GM23338 (cell line): Measurements from ENCODE around the gene GRIK4. TPM values are rescaled to one million over a fixed set of nuclear protein-coding genes. Genes with fewer than 3 reads are reported as not detected.

Source experiments
- ATAC-seq: fragments of 200-7000 bp; cut with Tn5 transposase; 3 replicates; pipeline ENCODE4 v1.9.1; 2020
- DNase-seq: peaks from one replicate; pipeline ENCODE4 v3.0.0-alpha.2; 2015; ENCODE audit warnings: low spot score
- H2AFZ ChIP-seq: fragments of 200-600 bp; sonication (generic); 2 replicates; pipeline ENCODE4 v1.8.0; 2016; ENCODE audit warnings: antibody characterized with exemption, mild to moderate bottlenecking, moderate library complexity
- H3F3A ChIP-seq: fragments of 200-600 bp; sonication (generic); replicated peaks from 2 replicates; pipeline ENCODE4 v1.8.0; 2017; ENCODE audit warnings: antibody characterized with exemption, mixed run types, low read depth
- H3K27ac ChIP-seq: fragments of 200-600 bp; sonication (generic); 2 replicates; pipeline ENCODE4 v1.6.1; 2016; ENCODE audit warnings: low read depth
- H3K27me3 ChIP-seq: fragments of 200-600 bp; sonication (generic); 2 replicates; pipeline ENCODE4 v1.8.0; 2016; ENCODE audit warnings: mild to moderate bottlenecking, mixed run types, moderate library complexity; ENCODE audit not compliant: insufficient read depth
- H3K36me3 ChIP-seq: fragments of 200-600 bp; sonication (generic); 2 replicates; pipeline ENCODE4 v1.8.0; 2016; ENCODE audit warnings: mild to moderate bottlenecking; ENCODE audit not compliant: insufficient read depth
- H3K4me1 ChIP-seq: fragments of 200-600 bp; sonication (generic); 2 replicates; pipeline ENCODE4 v1.8.0; 2016; ENCODE audit warnings: mild to moderate bottlenecking, moderate library complexity; ENCODE audit not compliant: insufficient read depth
- H3K4me2 ChIP-seq: fragments of 200-600 bp; sonication (generic); 2 replicates; pipeline ENCODE4 v1.7.1; 2017; ENCODE audit warnings: mixed run types
- H3K4me3 ChIP-seq: fragments of 200-600 bp; sonication (generic); 2 replicates; pipeline ENCODE4 v1.6.1; 2016; ENCODE audit warnings: mixed run types
- H3K79me2 ChIP-seq: fragments of 200-600 bp; sonication (generic); replicated peaks from 2 replicates; pipeline ENCODE4 v1.8.0; 2017; ENCODE audit warnings: mild to moderate bottlenecking; ENCODE audit not compliant: insufficient read depth
- H3K9me2 ChIP-seq: fragments of 200-600 bp; sonication (generic); 2 replicates; pipeline ENCODE4 v1.8.0; 2017; ENCODE audit not compliant: insufficient read depth
- H4K20me1 ChIP-seq: fragments of 200-600 bp; sonication (generic); replicated peaks from 2 replicates; pipeline ENCODE4 v1.8.0; 2017; ENCODE audit warnings: mild to moderate bottlenecking; ENCODE audit not compliant: insufficient read depth
- H3K27ac Mint-ChIP-seq: 2 replicates; pipeline ENCODE4 v1.8.0; 2020; ENCODE audit warnings: inconsistent platforms, mild to moderate bottlenecking, moderate library complexity, mixed read lengths
- H3K27me3 Mint-ChIP-seq: 3 replicates; pipeline ENCODE4 v1.8.0; 2022; ENCODE audit warnings: low read depth, mild to moderate bottlenecking, moderate library complexity, mixed read lengths, inconsistent platforms; ENCODE audit not compliant: insufficient read depth, poor library complexity
- H3K36me3 Mint-ChIP-seq: 3 replicates; pipeline ENCODE4 v1.8.0; 2021; ENCODE audit warnings: low read depth, mild to moderate bottlenecking, inconsistent platforms, moderate library complexity, mixed read lengths
- H3K4me1 Mint-ChIP-seq: 3 replicates; pipeline ENCODE4 v1.8.0; 2020; ENCODE audit warnings: mild to moderate bottlenecking, inconsistent platforms, mixed read lengths
- H3K4me3 Mint-ChIP-seq: 3 replicates; pipeline ENCODE4 v1.8.0; 2021; ENCODE audit warnings: moderate library complexity, mild to moderate bottlenecking, inconsistent platforms, mixed read lengths
- H3K9me3 Mint-ChIP-seq: 3 replicates; pipeline ENCODE4 v1.8.0; 2020; ENCODE audit warnings: moderate library complexity, mild to moderate bottlenecking, inconsistent platforms, mixed read lengths
- CREB1 ChIP-seq: fragments of 250-450 bp; sonication (Bioruptor Pico); IDR thresholded peaks from 2 replicates; pipeline ENCODE4 v1.5.0; 2020; ENCODE audit warnings: low read depth, mild to moderate bottlenecking, moderate library complexity
- EZH2 ChIP-seq: fragments of 200-600 bp; sonication (generic); IDR thresholded peaks from one replicate; pipeline ENCODE4 v1.8.0; 2017; ENCODE audit warnings: antibody characterized with exemption, mild to moderate bottlenecking, low read depth; ENCODE audit not compliant: unreplicated experiment
- EZH2phosphoT487 ChIP-seq: fragments of 200-600 bp; sonication (generic); IDR thresholded peaks from one replicate; pipeline ENCODE4 v1.8.1; 2018; ENCODE audit warnings: antibody characterized with exemption; ENCODE audit not compliant: unreplicated experiment
- JUNB ChIP-seq: IDR thresholded peaks from one replicate; pipeline ENCODE4 v1.6.1; 2016; ENCODE audit warnings: antibody characterized with exemption; ENCODE audit not compliant: unreplicated experiment
- NANOG ChIP-seq: IDR thresholded peaks from 2 replicates; pipeline ENCODE4 v1.6.1; 2016; ENCODE audit warnings: antibody characterized with exemption, borderline replicate concordance
- POLR2AphosphoS5 ChIP-seq: IDR thresholded peaks from 2 replicates; pipeline ENCODE4 v1.6.1; 2016; ENCODE audit warnings: antibody characterized with exemption, low read depth
- STAT1 ChIP-seq: IDR thresholded peaks from one replicate; pipeline ENCODE4 v1.6.1; 2016; ENCODE audit warnings: antibody characterized with exemption; ENCODE audit not compliant: unreplicated experiment
- ZNF114 ChIP-seq: fragments of 250-450 bp; sonication (Bioruptor Pico); IDR thresholded peaks from 2 replicates; pipeline ENCODE4 v1.5.0; 2020; ENCODE audit warnings: mild to moderate bottlenecking, moderate library complexity
- ZNF331 ChIP-seq: fragments of 250-450 bp; sonication (Bioruptor Pico); IDR thresholded peaks from 2 replicates; pipeline ENCODE4 v1.5.0; 2020; ENCODE audit warnings: low read depth, mild to moderate bottlenecking, moderate library complexity
- polyA plus RNA-seq: library from polyadenylated mRNA; unstranded; fragments of >200 nt; fragmentation: Nextera tagmentation; extraction: Ambion mirVana; gene quantifications from 2 replicates; pipeline ENCODE4 v1.2.1, GENCODE V29; 2016
- total RNA-seq: library from RNA; depleted of rRNA; stranded (reverse); fragments of >200 nt; shearing (Covaris generic); gene quantifications from 2 replicates; pipeline ENCODE4 v1.2.3, GENCODE V29; 2014
- TF ChIP-seq, protein P1 (sequence below): IDR thresholded peaks from 2 replicates; pipeline ENCODE4 v1.6.1; 2016; ENCODE audit warnings: antibody characterized with exemption
- TF ChIP-seq, protein P2 (sequence below): IDR thresholded peaks from one replicate; pipeline ENCODE4 v1.6.1; 2018; ENCODE audit warnings: antibody characterized with exemption; ENCODE audit not compliant: unreplicated experiment
- TF ChIP-seq, protein P3 (sequence below): fragments of 250-450 bp; sonication (Bioruptor Pico); IDR thresholded peaks from 2 replicates; pipeline ENCODE4 v1.5.0; 2020; ENCODE audit warnings: mild to moderate bottlenecking, moderate library complexity
- TF ChIP-seq, protein P4 (sequence below), 2 experiments: fragments of 200-600 bp in 1 of 2; sonication (generic) in 1 of 2; conservative IDR thresholded peaks; 2 replicates each; pipeline versions ENCODE4 v1.5.1 to v1.6.1; 2016 to 2017; ENCODE audit warnings: antibody characterized with exemption in 2 of 2, low read depth in 2 of 2, mild to moderate bottlenecking in 2 of 2, moderate library complexity in 1 of 2

GRIK4 gene
- total and polyA plus RNA-seq, 2 experiments from 2014 or later = 0.63 to 2.2 TPM

DNA sequence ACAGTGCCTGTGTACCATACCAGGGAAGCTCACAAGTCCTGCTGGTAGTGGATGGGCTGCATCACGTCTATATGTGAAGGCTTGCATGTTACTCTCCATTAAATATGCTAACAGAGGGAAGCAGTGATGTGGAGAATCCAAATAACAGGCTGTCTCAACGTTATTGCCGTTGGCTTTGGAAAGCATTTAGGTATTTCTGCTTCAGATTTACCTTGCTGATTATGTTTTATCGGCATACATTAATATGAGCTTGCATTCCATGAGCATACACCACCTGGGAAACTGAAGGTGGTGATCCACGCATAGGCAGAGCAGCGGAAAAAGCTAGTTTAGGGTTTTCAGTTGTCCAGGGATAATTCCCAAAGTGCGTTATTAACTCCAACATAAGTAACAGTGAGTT is 175.0 kb downstream of the GRIK4 start:
- H3K4me3 Mint-ChIP-seq = no peak overlapping the region
- H3K27me3 Mint-ChIP-seq = peaks cover 4% of the 10 kb centered on the region
- Histone ChIP-seq H3K9me2 (peaks cover 8% of the 10 kb centered on the region; the same call in 1 of the 2 replicates), H4K20me1 (no peaks in the 10 kb centered on the region), H3K4me2 (no peak overlapping the region), H3K36me3 (no peaks in the 10 kb centered on the region), H3K27me3 (no peaks in the 10 kb centered on the region), H3K27ac (no peak overlapping the region), H3K4me1 (peaks cover 5% of the 10 kb centered on the region), H3F3A (no peaks in the 10 kb centered on the region), H2AFZ (no peak overlapping the region), H3K4me3 (no peak overlapping the region), H3K79me2 (no peaks in the 10 kb centered on the region)
- ATAC-seq (no peak), DNase-seq (no peak)
- TF ChIP-seq, protein P1, sequence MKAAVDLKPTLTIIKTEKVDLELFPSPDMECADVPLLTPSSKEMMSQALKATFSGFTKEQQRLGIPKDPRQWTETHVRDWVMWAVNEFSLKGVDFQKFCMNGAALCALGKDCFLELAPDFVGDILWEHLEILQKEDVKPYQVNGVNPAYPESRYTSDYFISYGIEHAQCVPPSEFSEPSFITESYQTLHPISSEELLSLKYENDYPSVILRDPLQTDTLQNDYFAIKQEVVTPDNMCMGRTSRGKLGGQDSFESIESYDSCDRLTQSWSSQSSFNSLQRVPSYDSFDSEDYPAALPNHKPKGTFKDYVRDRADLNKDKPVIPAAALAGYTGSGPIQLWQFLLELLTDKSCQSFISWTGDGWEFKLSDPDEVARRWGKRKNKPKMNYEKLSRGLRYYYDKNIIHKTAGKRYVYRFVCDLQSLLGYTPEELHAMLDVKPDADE = no peak
- TF ChIP-seq ZNF331 (CRISPR knock-in tag) = no peak
- TF ChIP-seq, protein P2, sequence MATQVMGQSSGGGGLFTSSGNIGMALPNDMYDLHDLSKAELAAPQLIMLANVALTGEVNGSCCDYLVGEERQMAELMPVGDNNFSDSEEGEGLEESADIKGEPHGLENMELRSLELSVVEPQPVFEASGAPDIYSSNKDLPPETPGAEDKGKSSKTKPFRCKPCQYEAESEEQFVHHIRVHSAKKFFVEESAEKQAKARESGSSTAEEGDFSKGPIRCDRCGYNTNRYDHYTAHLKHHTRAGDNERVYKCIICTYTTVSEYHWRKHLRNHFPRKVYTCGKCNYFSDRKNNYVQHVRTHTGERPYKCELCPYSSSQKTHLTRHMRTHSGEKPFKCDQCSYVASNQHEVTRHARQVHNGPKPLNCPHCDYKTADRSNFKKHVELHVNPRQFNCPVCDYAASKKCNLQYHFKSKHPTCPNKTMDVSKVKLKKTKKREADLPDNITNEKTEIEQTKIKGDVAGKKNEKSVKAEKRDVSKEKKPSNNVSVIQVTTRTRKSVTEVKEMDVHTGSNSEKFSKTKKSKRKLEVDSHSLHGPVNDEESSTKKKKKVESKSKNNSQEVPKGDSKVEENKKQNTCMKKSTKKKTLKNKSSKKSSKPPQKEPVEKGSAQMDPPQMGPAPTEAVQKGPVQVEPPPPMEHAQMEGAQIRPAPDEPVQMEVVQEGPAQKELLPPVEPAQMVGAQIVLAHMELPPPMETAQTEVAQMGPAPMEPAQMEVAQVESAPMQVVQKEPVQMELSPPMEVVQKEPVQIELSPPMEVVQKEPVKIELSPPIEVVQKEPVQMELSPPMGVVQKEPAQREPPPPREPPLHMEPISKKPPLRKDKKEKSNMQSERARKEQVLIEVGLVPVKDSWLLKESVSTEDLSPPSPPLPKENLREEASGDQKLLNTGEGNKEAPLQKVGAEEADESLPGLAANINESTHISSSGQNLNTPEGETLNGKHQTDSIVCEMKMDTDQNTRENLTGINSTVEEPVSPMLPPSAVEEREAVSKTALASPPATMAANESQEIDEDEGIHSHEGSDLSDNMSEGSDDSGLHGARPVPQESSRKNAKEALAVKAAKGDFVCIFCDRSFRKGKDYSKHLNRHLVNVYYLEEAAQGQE = no peak
- no peak for TF ChIP-seq NANOG
- TF ChIP-seq ZNF114 (CRISPR knock-in tag) = no peak
- no peak for TF ChIP-seq STAT1
- TF ChIP-seq CREB1 (CRISPR knock-in tag) = no peak
- TF ChIP-seq, protein P3, sequence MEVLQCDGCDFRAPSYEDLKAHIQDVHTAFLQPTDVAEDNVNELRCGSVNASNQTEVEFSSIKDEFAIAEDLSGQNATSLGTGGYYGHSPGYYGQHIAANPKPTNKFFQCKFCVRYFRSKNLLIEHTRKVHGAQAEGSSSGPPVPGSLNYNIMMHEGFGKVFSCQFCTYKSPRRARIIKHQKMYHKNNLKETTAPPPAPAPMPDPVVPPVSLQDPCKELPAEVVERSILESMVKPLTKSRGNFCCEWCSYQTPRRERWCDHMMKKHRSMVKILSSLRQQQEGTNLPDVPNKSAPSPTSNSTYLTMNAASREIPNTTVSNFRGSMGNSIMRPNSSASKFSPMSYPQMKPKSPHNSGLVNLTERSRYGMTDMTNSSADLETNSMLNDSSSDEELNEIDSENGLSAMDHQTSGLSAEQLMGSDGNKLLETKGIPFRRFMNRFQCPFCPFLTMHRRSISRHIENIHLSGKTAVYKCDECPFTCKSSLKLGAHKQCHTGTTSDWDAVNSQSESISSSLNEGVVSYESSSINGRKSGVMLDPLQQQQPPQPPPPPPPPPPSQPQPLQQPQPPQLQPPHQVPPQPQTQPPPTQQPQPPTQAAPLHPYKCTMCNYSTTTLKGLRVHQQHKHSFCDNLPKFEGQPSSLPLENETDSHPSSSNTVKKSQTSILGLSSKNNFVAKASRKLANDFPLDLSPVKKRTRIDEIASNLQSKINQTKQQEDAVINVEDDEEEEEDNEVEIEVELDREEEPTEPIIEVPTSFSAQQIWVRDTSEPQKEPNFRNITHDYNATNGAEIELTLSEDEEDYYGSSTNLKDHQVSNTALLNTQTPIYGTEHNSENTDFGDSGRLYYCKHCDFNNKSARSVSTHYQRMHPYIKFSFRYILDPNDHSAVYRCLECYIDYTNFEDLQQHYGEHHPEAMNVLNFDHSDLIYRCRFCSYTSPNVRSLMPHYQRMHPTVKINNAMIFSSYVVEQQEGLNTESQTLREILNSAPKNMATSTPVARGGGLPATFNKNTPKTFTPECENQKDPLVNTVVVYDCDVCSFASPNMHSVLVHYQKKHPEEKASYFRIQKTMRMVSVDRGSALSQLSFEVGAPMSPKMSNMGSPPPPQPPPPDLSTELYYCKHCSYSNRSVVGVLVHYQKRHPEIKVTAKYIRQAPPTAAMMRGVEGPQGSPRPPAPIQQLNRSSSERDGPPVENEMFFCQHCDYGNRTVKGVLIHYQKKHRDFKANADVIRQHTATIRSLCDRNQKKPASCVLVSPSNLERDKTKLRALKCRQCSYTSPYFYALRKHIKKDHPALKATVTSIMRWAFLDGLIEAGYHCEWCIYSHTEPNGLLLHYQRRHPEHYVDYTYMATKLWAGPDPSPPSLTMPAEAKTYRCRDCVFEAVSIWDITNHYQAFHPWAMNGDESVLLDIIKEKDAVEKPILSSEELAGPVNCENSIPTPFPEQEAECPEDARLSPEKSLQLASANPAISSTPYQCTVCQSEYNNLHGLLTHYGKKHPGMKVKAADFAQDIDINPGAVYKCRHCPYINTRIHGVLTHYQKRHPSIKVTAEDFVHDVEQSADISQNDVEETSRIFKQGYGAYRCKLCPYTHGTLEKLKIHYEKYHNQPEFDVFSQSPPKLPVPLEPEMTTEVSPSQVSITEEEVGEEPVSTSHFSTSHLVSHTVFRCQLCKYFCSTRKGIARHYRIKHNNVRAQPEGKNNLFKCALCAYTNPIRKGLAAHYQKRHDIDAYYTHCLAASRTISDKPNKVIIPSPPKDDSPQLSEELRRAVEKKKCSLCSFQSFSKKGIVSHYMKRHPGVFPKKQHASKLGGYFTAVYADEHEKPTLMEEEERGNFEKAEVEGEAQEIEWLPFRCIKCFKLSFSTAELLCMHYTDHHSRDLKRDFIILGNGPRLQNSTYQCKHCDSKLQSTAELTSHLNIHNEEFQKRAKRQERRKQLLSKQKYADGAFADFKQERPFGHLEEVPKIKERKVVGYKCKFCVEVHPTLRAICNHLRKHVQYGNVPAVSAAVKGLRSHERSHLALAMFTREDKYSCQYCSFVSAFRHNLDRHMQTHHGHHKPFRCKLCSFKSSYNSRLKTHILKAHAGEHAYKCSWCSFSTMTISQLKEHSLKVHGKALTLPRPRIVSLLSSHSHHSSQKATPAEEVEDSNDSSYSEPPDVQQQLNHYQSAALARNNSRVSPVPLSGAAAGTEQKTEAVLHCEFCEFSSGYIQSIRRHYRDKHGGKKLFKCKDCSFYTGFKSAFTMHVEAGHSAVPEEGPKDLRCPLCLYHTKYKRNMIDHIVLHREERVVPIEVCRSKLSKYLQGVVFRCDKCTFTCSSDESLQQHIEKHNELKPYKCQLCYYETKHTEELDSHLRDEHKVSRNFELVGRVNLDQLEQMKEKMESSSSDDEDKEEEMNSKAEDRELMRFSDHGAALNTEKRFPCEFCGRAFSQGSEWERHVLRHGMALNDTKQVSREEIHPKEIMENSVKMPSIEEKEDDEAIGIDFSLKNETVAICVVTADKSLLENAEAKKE = no peak
- TF ChIP-seq EZH2phosphoT487 = no peak
- TF ChIP-seq EZH2 = no peak
- no peak for TF ChIP-seq JUNB
- TF ChIP-seq POLR2AphosphoS5 = no peak
- TF ChIP-seq, protein P4, sequence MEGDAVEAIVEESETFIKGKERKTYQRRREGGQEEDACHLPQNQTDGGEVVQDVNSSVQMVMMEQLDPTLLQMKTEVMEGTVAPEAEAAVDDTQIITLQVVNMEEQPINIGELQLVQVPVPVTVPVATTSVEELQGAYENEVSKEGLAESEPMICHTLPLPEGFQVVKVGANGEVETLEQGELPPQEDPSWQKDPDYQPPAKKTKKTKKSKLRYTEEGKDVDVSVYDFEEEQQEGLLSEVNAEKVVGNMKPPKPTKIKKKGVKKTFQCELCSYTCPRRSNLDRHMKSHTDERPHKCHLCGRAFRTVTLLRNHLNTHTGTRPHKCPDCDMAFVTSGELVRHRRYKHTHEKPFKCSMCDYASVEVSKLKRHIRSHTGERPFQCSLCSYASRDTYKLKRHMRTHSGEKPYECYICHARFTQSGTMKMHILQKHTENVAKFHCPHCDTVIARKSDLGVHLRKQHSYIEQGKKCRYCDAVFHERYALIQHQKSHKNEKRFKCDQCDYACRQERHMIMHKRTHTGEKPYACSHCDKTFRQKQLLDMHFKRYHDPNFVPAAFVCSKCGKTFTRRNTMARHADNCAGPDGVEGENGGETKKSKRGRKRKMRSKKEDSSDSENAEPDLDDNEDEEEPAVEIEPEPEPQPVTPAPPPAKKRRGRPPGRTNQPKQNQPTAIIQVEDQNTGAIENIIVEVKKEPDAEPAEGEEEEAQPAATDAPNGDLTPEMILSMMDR (conservative IDR thresholded peaks at IDR 0.05; ENCODE audit: low read depth in 2 of 2) = no peak
- no peak overlapping the region for H3K27ac Mint-ChIP-seq
- H3K9me3 Mint-ChIP-seq = no peaks in the 10 kb centered on the region
- H3K36me3 Mint-ChIP-seq = no peaks in the 10 kb centered on the region
- peaks cover 15% of the 10 kb centered on the region for H3K4me1 Mint-ChIP-seq
